Measurements from ENCODE around the gene SCGB3A1.

The SCGB3A1 gene

GRCh38 chr5:180612683-180613082, 21.4 kb upstream of the SCGB3A1 start:
- in situ Hi-C loops (cut with MboI; ENCODE audit: low sequenced_read_pairs, unreplicated experiment): no loop called here
- DNase-seq (ENCODE audit: low spot score): no peak
- TF ChIP-seq CTCF (IDR thresholded peaks at IDR 0.05; ENCODE audit: borderline replicate concordance, control extremely low read depth, extremely low read depth, insufficient read depth, missing control alignments): no peak

DNA sequence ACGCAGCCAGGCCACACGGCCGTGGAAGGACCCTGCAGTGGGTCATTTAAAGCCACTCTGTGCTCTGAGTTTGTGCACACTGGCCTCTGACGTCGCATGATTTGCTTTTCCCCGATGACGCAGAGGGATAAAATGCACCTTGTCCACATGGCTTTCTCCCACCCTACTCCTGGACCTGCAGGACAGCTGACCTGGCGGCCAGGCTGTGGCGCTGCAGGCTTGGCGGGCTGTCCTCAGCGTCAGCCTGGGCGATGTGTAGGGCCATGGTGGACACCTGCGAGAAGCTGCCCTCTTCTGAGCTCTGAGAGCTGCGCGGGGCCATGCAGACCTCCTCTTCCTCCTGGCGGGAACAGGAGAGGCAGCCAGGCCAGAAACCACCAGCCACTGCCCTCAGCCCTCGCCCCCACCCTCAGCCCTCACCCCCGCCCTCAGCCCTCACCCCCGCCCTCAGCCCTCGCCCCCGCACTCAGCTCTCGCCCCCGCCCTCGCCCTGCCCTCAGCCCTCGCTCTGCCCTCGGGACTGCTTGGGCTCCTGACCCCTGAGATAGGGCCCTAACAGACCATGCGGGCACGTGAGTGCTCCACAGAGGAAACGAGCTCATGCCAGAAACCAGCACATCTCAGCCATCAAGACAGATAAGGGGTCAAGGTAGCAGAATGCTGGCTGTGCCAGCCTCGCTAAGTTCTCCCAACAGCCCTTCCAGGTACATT, 20.0 kb upstream of the SCGB3A1 start:
- in situ Hi-C loops (cut with MboI; ENCODE audit: low sequenced_read_pairs, unreplicated experiment): no loop called here
- DNase-seq (ENCODE audit: low spot score): no peak
- TF ChIP-seq CTCF (IDR thresholded peaks at IDR 0.05; ENCODE audit: borderline replicate concordance, control extremely low read depth, extremely low read depth, insufficient read depth, missing control alignments): no peak

DNA sequence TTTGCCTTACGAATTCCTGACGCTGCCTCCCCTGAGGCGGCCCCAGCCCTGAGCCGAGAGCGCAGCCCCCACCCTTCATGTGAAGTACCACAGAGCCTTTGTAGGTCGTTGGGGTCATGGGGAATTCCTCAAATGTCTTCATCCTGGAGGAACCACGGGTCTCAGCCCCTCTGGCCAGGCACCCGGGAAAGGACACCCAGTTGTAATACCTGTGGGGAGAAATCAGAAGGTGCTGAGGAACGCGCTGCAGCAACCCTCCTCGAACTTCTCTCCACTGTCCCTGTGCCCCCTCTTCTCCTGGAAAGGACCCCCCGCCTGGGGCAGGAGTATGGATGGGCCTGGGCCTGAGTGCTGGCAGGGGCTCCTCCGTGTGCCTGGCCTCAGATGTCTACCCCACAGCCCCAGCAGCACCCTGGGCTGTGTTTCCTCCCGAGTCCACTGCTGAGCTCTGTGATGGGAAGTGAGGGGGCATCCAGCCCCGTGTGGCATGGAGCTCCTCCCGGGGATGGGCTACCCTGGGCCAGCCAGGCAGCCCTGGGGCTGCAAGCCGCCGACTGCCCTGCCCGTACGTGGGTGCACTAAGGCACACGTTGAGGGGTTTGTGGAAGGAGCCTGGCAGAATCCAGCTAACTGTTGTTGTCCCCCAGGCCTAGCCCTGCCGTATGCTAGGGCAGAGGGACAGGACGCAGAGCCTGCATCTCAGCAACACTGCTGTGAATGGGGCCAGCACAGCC, 18.7 kb upstream of the SCGB3A1 start:
- in situ Hi-C loops (cut with MboI; ENCODE audit: low sequenced_read_pairs, unreplicated experiment): no loop called here
- DNase-seq (ENCODE audit: low spot score): no peak
- no peak for TF ChIP-seq CTCF (IDR thresholded peaks at IDR 0.05; ENCODE audit: borderline replicate concordance, control extremely low read depth, extremely low read depth, insufficient read depth, missing control alignments)

DNA sequence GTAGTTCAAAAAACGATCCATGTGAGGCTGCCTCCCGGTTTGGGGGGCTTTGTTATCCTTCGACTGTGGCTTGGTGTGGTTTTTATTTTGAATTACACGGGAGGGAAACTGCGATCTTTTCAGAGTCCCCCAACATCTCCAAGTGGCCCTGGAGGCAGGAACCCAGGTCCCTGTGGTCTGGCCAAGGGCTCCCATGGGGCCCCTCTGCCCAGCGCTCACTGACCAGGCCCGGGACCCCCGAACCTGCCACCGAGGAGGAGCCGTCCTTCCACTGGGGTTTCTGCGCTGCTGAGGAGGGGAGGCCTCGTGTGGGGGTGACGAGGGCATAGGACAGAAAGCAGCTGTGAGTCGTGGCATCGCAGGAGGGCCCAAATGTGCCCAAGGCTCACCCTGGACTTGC, 18.1 kb upstream of the SCGB3A1 start:
- in situ Hi-C loops (cut with MboI; ENCODE audit: low sequenced_read_pairs, unreplicated experiment): no loop called here
- no peak for TF ChIP-seq CTCF (IDR thresholded peaks at IDR 0.05; ENCODE audit: borderline replicate concordance, control extremely low read depth, extremely low read depth, insufficient read depth, missing control alignments)
- no peak for DNase-seq (ENCODE audit: low spot score)

DNA sequence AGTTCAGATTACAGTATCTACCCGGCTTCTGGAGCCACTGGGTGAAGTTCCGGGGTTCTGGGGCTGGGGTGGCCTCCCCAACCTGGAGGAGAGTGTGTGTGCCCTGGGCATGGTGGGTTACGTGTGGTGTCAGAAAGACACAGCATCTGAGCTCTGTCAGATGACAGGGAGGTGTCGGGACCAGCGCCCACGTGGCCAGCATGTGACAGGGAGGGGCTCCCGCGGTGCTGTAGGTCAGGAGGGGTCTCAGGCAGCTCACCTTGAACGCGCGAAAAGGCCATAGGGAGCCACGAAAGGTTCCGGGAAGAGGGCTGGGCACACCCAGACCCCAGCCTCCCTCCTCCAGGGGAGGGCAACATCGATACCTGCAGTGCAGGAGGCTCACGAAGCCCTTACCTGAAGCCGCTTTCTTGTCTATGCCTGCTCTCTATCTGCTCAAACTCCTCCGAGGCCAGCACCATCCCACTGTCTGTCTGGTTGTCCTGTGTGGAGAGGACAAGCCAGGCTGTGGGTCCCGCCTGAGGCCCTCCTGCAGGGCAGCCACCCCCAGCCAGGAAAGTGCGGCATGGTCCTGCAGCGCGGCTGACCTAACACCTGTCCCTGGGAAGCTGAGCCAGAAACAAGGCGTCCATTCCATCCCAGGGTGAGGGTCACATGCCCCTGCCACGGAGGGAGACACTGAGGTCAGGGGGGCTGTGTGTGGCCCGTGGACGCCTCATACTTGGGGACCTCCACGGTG, 17.4 kb upstream of the SCGB3A1 start:
- in situ Hi-C loops (cut with MboI; ENCODE audit: low sequenced_read_pairs, unreplicated experiment): no loop called here
- no peak for DNase-seq (ENCODE audit: low spot score)
- TF ChIP-seq CTCF (IDR thresholded peaks at IDR 0.05; ENCODE audit: borderline replicate concordance, control extremely low read depth, extremely low read depth, insufficient read depth, missing control alignments): no peak

GRCh38 chr5:180607861-180608571, 16.7 kb upstream of the SCGB3A1 start:
- TF ChIP-seq CTCF (IDR thresholded peaks at IDR 0.05; ENCODE audit: borderline replicate concordance, control extremely low read depth, extremely low read depth, insufficient read depth, missing control alignments): no peak

More at GRCh38 chr5:180607861-180608571, 16.7 kb upstream of the SCGB3A1 start:
- in situ Hi-C loops (cut with MboI; ENCODE audit: low sequenced_read_pairs, unreplicated experiment): no loop called here
- no peak for DNase-seq (ENCODE audit: low spot score)
